ENCODE measurements around the gene PLOD2. TPM values are rescaled to one million over a fixed set of nuclear protein-coding genes. Genes with fewer than 3 reads are reported as not detected.

The PLOD2 gene
- total RNA-seq, 1 experiment from 2014 or later, result 19.3 TPM

DNA sequence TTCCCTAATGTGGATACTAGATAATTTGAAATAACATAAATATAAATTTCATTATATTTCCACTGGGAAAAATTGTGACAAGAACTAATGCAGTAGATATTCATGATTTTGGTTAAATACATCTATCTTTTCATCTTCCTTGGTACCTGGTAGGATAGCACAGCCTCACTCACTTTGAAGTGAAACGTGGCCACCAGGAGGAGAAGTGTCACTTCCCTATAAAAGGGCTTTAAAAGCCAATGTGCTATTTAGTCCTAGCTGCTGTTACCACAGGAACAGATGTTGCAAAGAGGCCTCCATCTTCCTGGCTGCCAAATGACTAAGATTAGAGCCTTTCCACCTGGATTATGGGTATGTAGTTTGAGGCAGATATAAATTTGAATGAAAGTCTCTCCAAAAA is 140.0 kb downstream of the PLOD2 start:
- H2BK20ac ChIP-seq (ENCODE audit: low read depth, low read length, poor library complexity, severe bottlenecking), result no peak overlapping the region
- Mint-ChIP-seq H3K9me3 (peaks cover 3% of the 10 kb centered on the region in 2 experiments; a peak in 3 of 5 replicates), H3K27ac (no peak overlapping the region), H3K27me3 (ENCODE audit: low read depth) (no peaks in the 10 kb centered on the region), H3K36me3 (ENCODE audit: insufficient read depth in 1 of 3, low read depth in 3 of 3) (peaks cover 0 to 3% (median 3%) of the 10 kb centered on the region in 3 experiments; a peak in 3 of 7 replicates), H3K4me1 (no peaks in the 10 kb centered on the region), H3K4me3 (no peak overlapping the region)
- no peak overlapping the region for H3K9ac ChIP-seq (ENCODE audit: extremely low read depth, insufficient read length, low read length)
- H4K8ac ChIP-seq (replicated peaks; ENCODE audit: insufficient read length, low read depth, low read length), result no peak overlapping the region
- H3K79me2 ChIP-seq (ENCODE audit: insufficient read depth, low read length), result no peaks in the 10 kb centered on the region
- no peak overlapping the region for H2BK12ac ChIP-seq (ENCODE audit: insufficient read length, low read depth, low read length)
- H2AFZ ChIP-seq (ENCODE audit: low read length), result no peak overlapping the region
- no peaks in the 10 kb centered on the region for H3K79me1 ChIP-seq (ENCODE audit: insufficient read depth, low read depth, low read length, poor library complexity, severe bottlenecking)
- no peak overlapping the region for H4K91ac ChIP-seq (ENCODE audit: insufficient read length, low read depth, low read length)
- H4K20me1 ChIP-seq (ENCODE audit: control insufficient read depth, insufficient read depth, insufficient read length), result no peaks in the 10 kb centered on the region
- H3K9me3 ChIP-seq (ENCODE audit: control insufficient read depth, low read depth, low read length), result no peaks in the 10 kb centered on the region
- no peak overlapping the region for H3K4me2 ChIP-seq (ENCODE audit: insufficient read depth, insufficient read length, low read length)
- no peak overlapping the region for H2BK15ac ChIP-seq (ENCODE audit: low read depth, low read length)
- H2BK120ac ChIP-seq (ENCODE audit: low read depth, low read length, poor library complexity, severe bottlenecking), result no peak overlapping the region
- H3K18ac ChIP-seq (ENCODE audit: insufficient read length, low read depth, low read length), result no peak overlapping the region
- no peaks in the 10 kb centered on the region for H3K23me2 ChIP-seq (ENCODE audit: insufficient read length, low read depth, low read length, poor library complexity, severe bottlenecking)
- no peak overlapping the region for H4K5ac ChIP-seq (ENCODE audit: insufficient read length, low read depth, low read length)
- no peak overlapping the region for H3K14ac ChIP-seq (ENCODE audit: insufficient read depth, low read length)
- H2BK5ac ChIP-seq (ENCODE audit: insufficient read length, low read length), result no peak overlapping the region
- DNase-seq, result no peak
- no peak overlapping the region for H3T11ph ChIP-seq (ENCODE audit: low read length)
- no peak overlapping the region for H2AK5ac ChIP-seq (ENCODE audit: insufficient read length, low read length)
- TF ChIP-seq, protein P1, sequence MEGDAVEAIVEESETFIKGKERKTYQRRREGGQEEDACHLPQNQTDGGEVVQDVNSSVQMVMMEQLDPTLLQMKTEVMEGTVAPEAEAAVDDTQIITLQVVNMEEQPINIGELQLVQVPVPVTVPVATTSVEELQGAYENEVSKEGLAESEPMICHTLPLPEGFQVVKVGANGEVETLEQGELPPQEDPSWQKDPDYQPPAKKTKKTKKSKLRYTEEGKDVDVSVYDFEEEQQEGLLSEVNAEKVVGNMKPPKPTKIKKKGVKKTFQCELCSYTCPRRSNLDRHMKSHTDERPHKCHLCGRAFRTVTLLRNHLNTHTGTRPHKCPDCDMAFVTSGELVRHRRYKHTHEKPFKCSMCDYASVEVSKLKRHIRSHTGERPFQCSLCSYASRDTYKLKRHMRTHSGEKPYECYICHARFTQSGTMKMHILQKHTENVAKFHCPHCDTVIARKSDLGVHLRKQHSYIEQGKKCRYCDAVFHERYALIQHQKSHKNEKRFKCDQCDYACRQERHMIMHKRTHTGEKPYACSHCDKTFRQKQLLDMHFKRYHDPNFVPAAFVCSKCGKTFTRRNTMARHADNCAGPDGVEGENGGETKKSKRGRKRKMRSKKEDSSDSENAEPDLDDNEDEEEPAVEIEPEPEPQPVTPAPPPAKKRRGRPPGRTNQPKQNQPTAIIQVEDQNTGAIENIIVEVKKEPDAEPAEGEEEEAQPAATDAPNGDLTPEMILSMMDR (conservative IDR thresholded peaks at IDR 0.05), result peak; percentile 41; the same call in 2 of the 3 replicates
- no peak overlapping the region for H3K23ac ChIP-seq (ENCODE audit: insufficient read length, low read depth, low read length)
- H3K27me3 ChIP-seq (ENCODE audit: insufficient read depth, low read length), result no peaks in the 10 kb centered on the region
- no peak overlapping the region for H3K56ac ChIP-seq (ENCODE audit: insufficient read length, low read depth, low read length)
- H3K27ac ChIP-seq (ENCODE audit: insufficient read length, low read depth, low read length), result no peak overlapping the region
- H3K4me1 ChIP-seq (ENCODE audit: insufficient read depth, low read length), result no peaks in the 10 kb centered on the region
- no CpG with 5 or more reads among the region's 1 CpG for WGBS (ENCODE audit: extremely low coverage, insufficient read length, low lambda C conversion rate)
- H3K4ac ChIP-seq (ENCODE audit: low read depth, low read length), result no peak overlapping the region

Measured in H9 (cell line).